ENCODE data around the gene ENTPD6. TPM values are rescaled to one million over a fixed set of nuclear protein-coding genes. Genes with fewer than 3 reads are reported as not detected.

Gene ENTPD6
- total RNA-seq, 4 donors from 2014 or later: 34.8 to 49.2 (median 43.9) TPM

- H3K27me3 ChIP-seq: no peaks in the 10 kb centered on the region
- H3K27ac ChIP-seq: peak overlapping the region in 3 of 4 donors; percentile 30 to 87 (median 52)
- 58 to 87% methylated on average over 5 to 9 of the region's 11 CpGs for WGBS, 2 donors (ENCODE audit: low coverage in 1 of 2)
- H3K4me1 ChIP-seq: peaks cover 0 to 57% (median 23%) of the 10 kb centered on the region in 3 donors
- no peaks in the 10 kb centered on the region for H3K36me3 ChIP-seq
- TF ChIP-seq EP300 (IDR thresholded peaks at IDR 0.05): no peak
- no peak for TF ChIP-seq CTCF (IDR thresholded peaks at IDR 0.05)
- TF ChIP-seq POLR2AphosphoS5 (IDR thresholded peaks at IDR 0.05): no peak
- TF ChIP-seq POLR2A (IDR thresholded peaks at IDR 0.05): no peak
- no peaks in the 10 kb centered on the region for H3K9me3 ChIP-seq
- no peak overlapping the region for H3K4me3 ChIP-seq
- ATAC-seq: no peak
Observed at GRCh38 chr20:25198663-25199383, 3.3 kb downstream of the ENTPD6 start.

DNA sequence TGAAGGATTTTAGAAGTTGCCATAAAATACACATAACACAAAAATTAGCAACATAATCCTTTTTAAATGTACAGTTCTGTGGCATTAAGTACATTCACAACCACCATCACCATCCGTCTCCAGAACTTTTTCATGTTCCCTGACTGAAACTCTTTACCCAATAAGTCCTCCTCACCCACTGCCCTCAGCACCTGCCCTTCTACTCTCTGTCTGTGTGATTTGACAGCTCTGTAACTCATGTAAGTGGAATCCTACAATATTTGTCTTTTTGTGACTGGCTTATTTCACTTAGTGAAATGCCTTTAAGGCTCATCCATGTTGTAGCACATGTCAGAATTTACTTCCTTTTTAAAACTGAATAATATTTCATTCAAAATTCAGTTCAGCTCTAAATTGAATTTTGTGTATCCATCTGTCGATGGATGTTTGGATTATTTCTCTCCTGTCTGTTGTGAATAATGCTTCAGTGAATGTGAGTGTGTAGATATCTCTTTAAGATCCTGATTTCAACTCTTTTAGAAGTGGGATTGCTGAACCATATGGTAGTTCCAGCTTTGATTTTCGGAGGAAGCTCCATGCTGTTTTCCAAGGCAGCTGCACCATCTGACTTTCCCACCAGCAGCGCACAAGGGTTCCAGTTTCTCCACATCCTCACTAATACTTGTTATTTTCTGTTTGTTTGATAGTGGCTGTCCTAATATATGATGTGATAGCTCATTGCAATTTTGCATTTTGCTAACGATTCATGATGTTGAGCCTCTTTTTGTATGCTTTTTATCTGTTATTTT lies 4.2 kb downstream of the ENTPD6 start:
- Histone ChIP-seq H3K9me3 (no peaks in the 10 kb centered on the region), H3K27me3 (no peaks in the 10 kb centered on the region), H3K4me3 (no peak overlapping the region), H3K27ac (peak overlapping the region in 3 of 4 donors; percentile 30 to 87 (median 52)), H3K4me1 (peaks cover 0 to 58% (median 23%) of the 10 kb centered on the region in 3 donors), H3K36me3 (no peaks in the 10 kb centered on the region)
- no peak for TF ChIP-seq EP300 (IDR thresholded peaks at IDR 0.05)
- no peak for TF ChIP-seq POLR2A (IDR thresholded peaks at IDR 0.05)
- TF ChIP-seq POLR2AphosphoS5 (IDR thresholded peaks at IDR 0.05): no peak
- no peak for ATAC-seq
- whole genome bisulfite sequencing, 2 donors (ENCODE audit: low coverage in 1 of 2): 54 to 56% methylated on average over 5 of the region's 5 CpGs

DNA sequence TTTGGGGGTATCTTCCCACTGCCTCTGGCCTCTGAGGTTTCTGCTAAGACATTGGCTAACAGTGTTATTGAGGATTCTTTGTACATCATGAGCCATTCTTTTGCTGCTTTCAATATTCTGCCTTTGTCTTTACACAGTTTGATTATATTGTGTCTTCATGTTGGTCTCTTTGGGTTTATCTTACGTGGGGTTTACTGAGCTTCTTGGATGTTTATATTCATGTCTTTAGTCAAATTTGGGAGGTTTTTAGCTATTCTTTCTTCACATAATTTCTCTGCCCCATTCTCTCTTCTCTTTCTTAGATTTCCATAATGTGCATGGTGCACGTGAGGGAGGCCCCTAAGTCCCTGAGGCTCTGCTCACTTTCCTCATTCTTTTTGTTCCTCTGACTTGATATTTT lies 7.6 kb downstream of the ENTPD6 start:
- Histone ChIP-seq H3K4me1 (peaks cover 0 to 45% (median 10%) of the 10 kb centered on the region in 3 donors), H3K27me3 (no peaks in the 10 kb centered on the region), H3K9me3 (no peaks in the 10 kb centered on the region), H3K4me3 (no peak overlapping the region), H3K27ac (no peak overlapping the region), H3K36me3 (peaks cover 0 to 13% of the 10 kb centered on the region in 2 donors)
- ATAC-seq: no peak
- WGBS, 2 donors (ENCODE audit: low coverage in 1 of 2): 69 to 94% methylated on average over 2 of the region's 2 CpGs
- no peak for TF ChIP-seq CTCF (IDR thresholded peaks at IDR 0.05)
- TF ChIP-seq EP300 (IDR thresholded peaks at IDR 0.05): no peak
- no peak for TF ChIP-seq POLR2AphosphoS5 (IDR thresholded peaks at IDR 0.05)
- no peak for TF ChIP-seq POLR2A (IDR thresholded peaks at IDR 0.05)

GRCh38 chr20:25203871-25204320 lies 8.4 kb downstream of the ENTPD6 start:
- Histone ChIP-seq H3K4me1 (peaks cover 0 to 37% (median 8%) of the 10 kb centered on the region in 3 donors), H3K27ac (no peak overlapping the region), H3K27me3 (no peaks in the 10 kb centered on the region), H3K36me3 (peaks cover 0 to 13% of the 10 kb centered on the region in 2 donors), H3K4me3 (no peak overlapping the region), H3K9me3 (no peaks in the 10 kb centered on the region)
- TF ChIP-seq POLR2AphosphoS5 (IDR thresholded peaks at IDR 0.05) (no peak), POLR2A (IDR thresholded peaks at IDR 0.05) (no peak), EP300 (IDR thresholded peaks at IDR 0.05) (no peak), CTCF (IDR thresholded peaks at IDR 0.05) (no peak)
- ATAC-seq: no peak
- 77 to 83% methylated on average over 1 of the region's 1 CpG for WGBS, 2 donors (ENCODE audit: low coverage in 1 of 2)

- H3K27ac ChIP-seq: no peak overlapping the region
- H3K9me3 ChIP-seq: no peaks in the 10 kb centered on the region
- WGBS, 2 donors (ENCODE audit: low coverage in 1 of 2): 90 to 100% methylated on average over 3 to 6 of the region's 9 CpGs
- ATAC-seq: no peak
- peaks cover 0 to 29% (median 3%) of the 10 kb centered on the region in 3 donors for H3K4me1 ChIP-seq
- H3K4me3 ChIP-seq: no peak overlapping the region
- H3K36me3 ChIP-seq: peaks cover 0 to 15% of the 10 kb centered on the region in 2 donors
- H3K27me3 ChIP-seq: no peaks in the 10 kb centered on the region
- TF ChIP-seq POLR2AphosphoS5 (IDR thresholded peaks at IDR 0.05): no peak
- TF ChIP-seq EP300 (IDR thresholded peaks at IDR 0.05): no peak
- TF ChIP-seq POLR2A (IDR thresholded peaks at IDR 0.05): no peak
- TF ChIP-seq CTCF (IDR thresholded peaks at IDR 0.05): no peak
Observed at GRCh38 chr20:25204550-25205276, 9.2 kb downstream of the ENTPD6 start.

Measured in gastroesophageal sphincter (tissue), 4 donors.